Endometrial microvascular endothelial cells (primary cell): ENCODE results near the gene OR51E1. TPM values are rescaled to one million over a fixed set of nuclear protein-coding genes. Genes with fewer than 3 reads are reported as not detected.

Experiments
- in situ Hi-C: cut with HindIII; loops from 2 replicates; pipeline ENCODE4 v1.10.0; 2017; ENCODE audit warnings: low sequenced_read_pairs, low pct_unique_long_range_greater_than_20kb; ENCODE audit errors: inconsistent ontology term
- total RNA-seq: library from RNA; depleted of rRNA; stranded (reverse); fragments of >200 nt; gene quantifications from one replicate; pipeline ENCODE4 v1.2.3, GENCODE V29; 2015; ENCODE audit errors: inconsistent ontology term

Gene OR51E1
- total RNA-seq, 1 donor from 2014 or later = not detected

DNA sequence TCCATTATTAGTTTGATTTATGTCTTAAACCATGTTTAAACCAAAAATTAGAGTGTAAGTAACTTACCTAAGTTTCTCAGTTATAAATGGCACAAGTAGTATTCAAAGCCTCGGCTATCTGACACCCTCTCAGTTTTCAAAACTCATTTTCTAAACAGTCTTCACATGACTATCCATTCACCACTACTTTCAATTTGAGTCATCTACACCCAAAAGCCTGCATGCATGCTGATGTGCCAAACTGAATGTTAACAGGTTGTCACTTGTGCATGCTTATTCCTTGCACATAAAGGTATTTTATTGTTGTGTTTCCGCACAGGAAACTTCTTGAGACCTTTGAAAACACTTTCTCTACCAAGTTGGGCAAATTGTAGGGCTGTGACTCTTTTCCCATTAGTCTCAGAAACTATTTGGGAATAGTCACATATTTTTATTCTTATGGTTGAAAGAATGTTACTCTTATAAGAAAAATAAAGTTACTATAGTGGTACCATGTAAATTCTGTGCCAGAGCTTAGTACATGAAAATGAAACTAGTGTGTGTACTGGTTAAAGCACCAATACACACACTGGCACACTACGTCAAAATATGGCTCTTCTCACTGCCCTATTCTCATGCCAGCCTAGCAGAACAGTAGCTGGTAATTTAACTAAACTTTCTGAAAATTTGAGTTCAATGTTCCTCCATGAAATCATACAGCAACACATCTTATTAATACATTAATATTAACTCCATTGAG is 56.1 kb downstream of the OR51E1 start:
- in situ Hi-C loops = no loop called here

DNA sequence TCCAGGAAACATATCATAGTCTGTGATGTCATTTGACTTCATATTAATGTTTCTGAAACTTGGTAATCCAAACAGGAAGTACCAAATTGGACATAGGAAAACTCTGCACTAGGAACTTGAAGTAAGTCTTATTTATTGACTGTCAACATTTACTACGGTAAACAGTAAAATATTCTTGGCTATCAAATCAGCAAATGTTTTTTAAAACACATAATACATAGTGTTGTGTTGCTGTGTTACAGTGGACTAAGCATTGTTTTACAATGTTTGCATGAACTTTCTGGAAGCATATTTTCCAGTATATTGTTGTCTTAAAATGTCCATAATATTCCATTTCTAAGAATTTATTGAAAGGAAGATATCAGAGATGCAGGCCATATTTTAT is 56.6 kb downstream of the OR51E1 start:
- in situ Hi-C loops = no loop called here

- in situ Hi-C loops = no loop called here
These were observed 60.4 kb downstream of the OR51E1 start, which contains the start of gene MMP26 for GRCh38 chr11:4704054-4704789. TSS of gene MMP26 (plus strand) at chr11:4704784.

DNA sequence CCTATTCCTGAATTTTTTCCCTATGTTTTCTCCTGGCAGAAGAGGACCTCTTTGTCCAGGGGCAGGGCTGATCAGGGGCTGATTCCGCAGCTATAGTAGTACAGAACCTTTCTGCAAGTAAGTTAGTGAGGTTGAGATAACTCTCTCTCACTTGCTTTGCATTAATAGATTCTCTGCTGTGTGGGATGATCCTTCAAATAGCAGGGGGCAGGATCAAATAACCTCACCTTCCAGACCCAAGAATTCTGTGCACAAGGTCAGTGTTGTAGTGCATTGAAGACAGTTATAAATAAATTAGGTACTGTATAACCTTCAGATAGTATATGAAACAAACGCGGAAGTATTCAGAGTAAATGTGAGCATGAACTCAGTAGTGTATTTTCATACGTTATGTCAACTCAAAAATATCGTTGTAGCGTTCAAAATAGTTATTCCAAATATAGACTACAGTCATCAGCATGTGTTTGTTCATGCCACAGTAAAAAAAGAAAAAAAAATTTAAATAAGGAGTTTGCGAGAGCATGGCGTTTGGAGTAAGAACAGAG is 61.1 kb downstream of the OR51E1 start:
- in situ Hi-C loops = no loop called here

Other genes with a start within 250 kb of the OR51E1 start
- gene OR52K2, start 194.7 kb upstream of the OR51E1 start, total RNA-seq = not detected
- gene OR52K1, start 161.3 kb upstream of the OR51E1 start, total RNA-seq = not detected
- gene OR52M1, start 98.8 kb upstream of the OR51E1 start, total RNA-seq = not detected
- gene OR52I2, start 62.2 kb upstream of the OR51E1 start, total RNA-seq = not detected
- gene OR52I1, start 49.9 kb upstream of the OR51E1 start, total RNA-seq = not detected
- 12.9 TPM for gene TRIM68, start 35.8 kb upstream of the OR51E1 start, total RNA-seq
- not detected for gene OR51D1, start 6.5 kb upstream of the OR51E1 start, total RNA-seq
- not detected for gene OR51E2, start 53.9 kb downstream of the OR51E1 start, total RNA-seq
- gene MMP26, start 60.8 kb downstream of the OR51E1 start, total RNA-seq = not detected
- not detected for gene OR51F1, start 126.0 kb downstream of the OR51E1 start, total RNA-seq
- not detected for gene OR52R1, start 160.4 kb downstream of the OR51E1 start, total RNA-seq
- gene OR51F2, start 177.3 kb downstream of the OR51E1 start, total RNA-seq = not detected
- not detected for gene OR51S1, start 205.2 kb downstream of the OR51E1 start, total RNA-seq
- not detected for gene OR51T1, start 237.9 kb downstream of the OR51E1 start, total RNA-seq